ENCODE measurements around the gene SLC37A4.

Gene SLC37A4

GRCh38 chr11:119029340-119030028 is 1.2 kb downstream of the SLC37A4 start:
- peak overlapping the region; percentile 65 for H2AFZ ChIP-seq (ENCODE audit: low read depth, low read length, severe bottlenecking)
- peak overlapping the region; percentile 71 for H3K27ac ChIP-seq (ENCODE audit: low read depth, low read length)
- peaks cover 6% of the 10 kb centered on the region for H3K79me2 ChIP-seq (ENCODE audit: insufficient read depth, low read length)
- no peaks in the 10 kb centered on the region for H3K27me3 ChIP-seq (ENCODE audit: low read length)
- H3K4me3 ChIP-seq (ENCODE audit: insufficient read depth, low read length, poor library complexity, severe bottlenecking) = peak overlapping the region; percentile 79
- H3K36me3 ChIP-seq (ENCODE audit: low read length) = no peaks in the 10 kb centered on the region
- TF ChIP-seq EZH2phosphoT487 (conservative IDR thresholded peaks at IDR 0.05; ENCODE audit: low read length) (no peak), CTCF (IDR thresholded peaks at IDR 0.05; ENCODE audit: insufficient read depth, low read length, poor library complexity, severe bottlenecking) (no peak)
- H4K20me1 ChIP-seq (ENCODE audit: low read depth, low read length) = no peaks in the 10 kb centered on the region
- peak overlapping the region; percentile 96 for H3K4me2 ChIP-seq (ENCODE audit: low read depth, low read length, poor library complexity, severe bottlenecking)
- no peaks in the 10 kb centered on the region; the same call in 1 of the 2 replicates for H3F3A ChIP-seq (ENCODE audit: insufficient read depth)
- no peaks in the 10 kb centered on the region for H3K9me3 ChIP-seq (ENCODE audit: insufficient read depth, low read length)
- H3K9ac ChIP-seq (ENCODE audit: low read length) = peak overlapping the region; percentile 93
- no peaks in the 10 kb centered on the region for H3K9me2 ChIP-seq (replicated peaks; ENCODE audit: insufficient read depth, low read length)

GRCh38 chr11:119029069-119029339 is 1.7 kb downstream of the SLC37A4 start:
- H3K9ac ChIP-seq (ENCODE audit: low read length) = peak overlapping the region; percentile 93
- H3K27me3 ChIP-seq (ENCODE audit: low read length) = no peaks in the 10 kb centered on the region
- no peaks in the 10 kb centered on the region for H3K9me3 ChIP-seq (ENCODE audit: insufficient read depth, low read length)
- peak overlapping the region; percentile 71 for H3K27ac ChIP-seq (ENCODE audit: low read depth, low read length)
- H3K9me2 ChIP-seq (replicated peaks; ENCODE audit: insufficient read depth, low read length) = no peaks in the 10 kb centered on the region
- peaks cover 6% of the 10 kb centered on the region for H3K79me2 ChIP-seq (ENCODE audit: insufficient read depth, low read length)
- no peak overlapping the region for H2AFZ ChIP-seq (ENCODE audit: low read depth, low read length, severe bottlenecking)
- no peaks in the 10 kb centered on the region; the same call in 1 of the 2 replicates for H3F3A ChIP-seq (ENCODE audit: insufficient read depth)
- no peak for TF ChIP-seq EZH2phosphoT487 (conservative IDR thresholded peaks at IDR 0.05; ENCODE audit: low read length)
- no peak for TF ChIP-seq CTCF (IDR thresholded peaks at IDR 0.05; ENCODE audit: insufficient read depth, low read length, poor library complexity, severe bottlenecking)
- H3K36me3 ChIP-seq (ENCODE audit: low read length) = no peaks in the 10 kb centered on the region
- H4K20me1 ChIP-seq (ENCODE audit: low read depth, low read length) = no peaks in the 10 kb centered on the region
- no peak overlapping the region for H3K4me3 ChIP-seq (ENCODE audit: insufficient read depth, low read length, poor library complexity, severe bottlenecking)
- peak overlapping the region; percentile 96 for H3K4me2 ChIP-seq (ENCODE audit: low read depth, low read length, poor library complexity, severe bottlenecking)

GRCh38 chr11:119028346-119029068 is 2.2 kb downstream of the SLC37A4 start:
- H3K4me3 ChIP-seq (ENCODE audit: insufficient read depth, low read length, poor library complexity, severe bottlenecking) = no peak overlapping the region
- no peaks in the 10 kb centered on the region for H3K27me3 ChIP-seq (ENCODE audit: low read length)
- H3K27ac ChIP-seq (ENCODE audit: low read depth, low read length) = peak overlapping the region; percentile 71
- peaks cover 6% of the 10 kb centered on the region for H3K79me2 ChIP-seq (ENCODE audit: insufficient read depth, low read length)
- H3K36me3 ChIP-seq (ENCODE audit: low read length) = 0 out of 2 replicates have a peak, but pooled peaks cover 2% of the 10 kb centered on the region
- peaks cover 2% of the 10 kb centered on the region for H3F3A ChIP-seq (ENCODE audit: insufficient read depth)
- TF ChIP-seq CTCF (IDR thresholded peaks at IDR 0.05; ENCODE audit: insufficient read depth, low read length, poor library complexity, severe bottlenecking) (no peak), EZH2phosphoT487 (conservative IDR thresholded peaks at IDR 0.05; ENCODE audit: low read length) (no peak)
- H2AFZ ChIP-seq (ENCODE audit: low read depth, low read length, severe bottlenecking) = no peak overlapping the region
- peak overlapping the region; percentile 93 for H3K9ac ChIP-seq (ENCODE audit: low read length)
- no peaks in the 10 kb centered on the region for H3K9me3 ChIP-seq (ENCODE audit: insufficient read depth, low read length)
- no peaks in the 10 kb centered on the region for H3K9me2 ChIP-seq (replicated peaks; ENCODE audit: insufficient read depth, low read length)
- H4K20me1 ChIP-seq (ENCODE audit: low read depth, low read length) = no peaks in the 10 kb centered on the region
- peak overlapping the region; percentile 96 for H3K4me2 ChIP-seq (ENCODE audit: low read depth, low read length, poor library complexity, severe bottlenecking)
